HG03095 (cell line): ENCODE results near the gene POLR3A.

ENCODE experiments used
- ATAC-seq: cut with Tn5 transposase; IDR thresholded peaks from one replicate; pipeline ENCODE4 v1.9.1; 2021; ENCODE audit warnings: moderate library complexity; ENCODE audit not compliant: unreplicated experiment

The POLR3A gene

GRCh38 chr10:77922055-77922454 lies 107.3 kb downstream of the POLR3A start:
- ATAC-seq: no peak

GRCh38 chr10:77921395-77921794 lies 107.9 kb downstream of the POLR3A start:
- no peak for ATAC-seq

GRCh38 chr10:77920495-77920894 lies 108.8 kb downstream of the POLR3A start:
- no peak for ATAC-seq

GRCh38 chr10:77919713-77920108 lies 109.6 kb downstream of the POLR3A start:
- ATAC-seq: no peak
